ENCODE results near the gene S1PR5.

S1PR5 gene

DNA sequence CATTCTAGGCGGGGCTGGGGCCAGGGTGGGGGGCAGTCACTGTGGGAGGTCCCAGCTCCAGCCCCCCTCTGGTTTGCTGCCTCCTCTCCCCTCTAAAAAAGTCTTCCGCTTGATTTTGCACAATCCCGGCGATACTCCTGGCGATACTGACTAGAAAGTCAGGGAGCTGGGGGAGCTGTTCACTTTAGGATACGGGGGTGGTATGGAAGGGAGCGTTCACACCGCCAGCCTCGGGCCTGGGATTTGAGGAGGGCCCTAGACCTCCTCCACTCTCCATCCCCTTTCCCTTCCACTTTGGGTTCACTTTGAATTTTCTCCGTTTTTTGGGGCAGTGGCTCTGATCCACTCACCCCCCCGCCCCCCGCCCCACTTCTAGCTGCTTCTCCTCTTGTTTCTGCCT is 49.1 kb downstream of the S1PR5 start:
- Histone ChIP-seq H3K9ac (ENCODE audit: low read depth, low read length) (no peak overlapping the region), H3K4me1 (ENCODE audit: insufficient read depth, low read length) (no peaks in the 10 kb centered on the region), H3K9me3 (ENCODE audit: insufficient read depth, low read length, severe bottlenecking) (no peaks in the 10 kb centered on the region), H3K36me3 (ENCODE audit: insufficient read depth, low read length) (no peaks in the 10 kb centered on the region), H3K27ac (ENCODE audit: low read length) (no peak overlapping the region), H3K79me2 (ENCODE audit: insufficient read depth, low read length) (no peaks in the 10 kb centered on the region), H3K4me3 (ENCODE audit: low read depth in 1 of 2, low read length in 2 of 2) (no peak overlapping the region), H2AFZ (ENCODE audit: low read depth, low read length) (no peak overlapping the region), H3K27me3 (ENCODE audit: insufficient read depth, low read length, poor library complexity) (no peaks in the 10 kb centered on the region), H3K4me2 (ENCODE audit: insufficient read depth, low read length) (no peak overlapping the region), H4K20me1 (ENCODE audit: insufficient read depth, low read length) (no peaks in the 10 kb centered on the region)
- ATAC-seq (ENCODE audit: insufficient read depth, low read depth), result no peak
- no peak for TF ChIP-seq EZH2 (IDR thresholded peaks at IDR 0.05; ENCODE audit: borderline replicate concordance, low read depth, low read length, severe bottlenecking)
- TF ChIP-seq, protein P1, sequence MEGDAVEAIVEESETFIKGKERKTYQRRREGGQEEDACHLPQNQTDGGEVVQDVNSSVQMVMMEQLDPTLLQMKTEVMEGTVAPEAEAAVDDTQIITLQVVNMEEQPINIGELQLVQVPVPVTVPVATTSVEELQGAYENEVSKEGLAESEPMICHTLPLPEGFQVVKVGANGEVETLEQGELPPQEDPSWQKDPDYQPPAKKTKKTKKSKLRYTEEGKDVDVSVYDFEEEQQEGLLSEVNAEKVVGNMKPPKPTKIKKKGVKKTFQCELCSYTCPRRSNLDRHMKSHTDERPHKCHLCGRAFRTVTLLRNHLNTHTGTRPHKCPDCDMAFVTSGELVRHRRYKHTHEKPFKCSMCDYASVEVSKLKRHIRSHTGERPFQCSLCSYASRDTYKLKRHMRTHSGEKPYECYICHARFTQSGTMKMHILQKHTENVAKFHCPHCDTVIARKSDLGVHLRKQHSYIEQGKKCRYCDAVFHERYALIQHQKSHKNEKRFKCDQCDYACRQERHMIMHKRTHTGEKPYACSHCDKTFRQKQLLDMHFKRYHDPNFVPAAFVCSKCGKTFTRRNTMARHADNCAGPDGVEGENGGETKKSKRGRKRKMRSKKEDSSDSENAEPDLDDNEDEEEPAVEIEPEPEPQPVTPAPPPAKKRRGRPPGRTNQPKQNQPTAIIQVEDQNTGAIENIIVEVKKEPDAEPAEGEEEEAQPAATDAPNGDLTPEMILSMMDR (IDR thresholded peaks at IDR 0.05; ENCODE audit: borderline replicate concordance, extremely low read depth, low read length, poor library complexity, severe bottlenecking), result no peak
- DNase-seq, result no peak

DNA sequence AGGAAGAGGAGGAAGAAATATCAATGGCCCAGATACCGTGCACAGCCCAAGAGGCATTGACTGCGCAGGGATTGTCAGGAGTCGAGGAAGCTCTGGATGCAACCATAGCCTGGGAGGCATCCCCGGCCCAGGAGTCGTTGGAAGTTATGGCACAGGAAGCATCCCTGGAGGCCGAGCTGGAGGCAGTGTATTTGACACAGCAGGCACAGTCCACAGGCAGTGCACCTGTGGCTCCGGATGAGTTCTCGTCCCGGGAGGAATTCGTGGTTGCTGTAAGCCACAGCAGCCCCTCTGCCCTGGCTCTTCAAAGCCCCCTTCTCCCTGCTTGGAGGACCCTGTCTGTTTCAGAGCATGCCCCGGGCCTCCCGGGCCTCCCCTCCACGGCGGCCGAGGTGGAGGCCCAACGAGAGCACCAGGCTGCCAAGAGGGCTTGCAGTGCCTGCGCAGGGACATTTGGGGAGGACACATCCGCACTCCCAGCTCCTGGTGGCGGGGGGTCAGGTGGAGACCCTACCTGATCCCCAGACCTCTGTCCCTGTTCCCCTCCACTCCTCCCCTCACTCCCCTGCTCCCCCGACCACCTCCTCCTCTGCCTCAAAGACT is 50.0 kb downstream of the S1PR5 start:
- DNase-seq (no peak), ATAC-seq (ENCODE audit: insufficient read depth, low read depth) (no peak)
- Histone ChIP-seq H3K4me3 (ENCODE audit: low read depth in 1 of 2, low read length in 2 of 2) (no peak overlapping the region), H4K20me1 (ENCODE audit: insufficient read depth, low read length) (no peaks in the 10 kb centered on the region), H3K27me3 (ENCODE audit: insufficient read depth, low read length, poor library complexity) (no peaks in the 10 kb centered on the region), H3K4me1 (ENCODE audit: insufficient read depth, low read length) (no peaks in the 10 kb centered on the region), H2AFZ (ENCODE audit: low read depth, low read length) (no peak overlapping the region), H3K9ac (ENCODE audit: low read depth, low read length) (no peak overlapping the region), H3K36me3 (ENCODE audit: insufficient read depth, low read length) (no peaks in the 10 kb centered on the region), H3K79me2 (ENCODE audit: insufficient read depth, low read length) (no peaks in the 10 kb centered on the region), H3K27ac (ENCODE audit: low read length) (no peak overlapping the region), H3K4me2 (ENCODE audit: insufficient read depth, low read length) (no peak overlapping the region), H3K9me3 (ENCODE audit: insufficient read depth, low read length, severe bottlenecking) (no peaks in the 10 kb centered on the region)
- TF ChIP-seq, protein P1 (IDR thresholded peaks at IDR 0.05; ENCODE audit: borderline replicate concordance, extremely low read depth, low read length, poor library complexity, severe bottlenecking), result no peak
- no peak for TF ChIP-seq EZH2 (IDR thresholded peaks at IDR 0.05; ENCODE audit: borderline replicate concordance, low read depth, low read length, severe bottlenecking)

DNA sequence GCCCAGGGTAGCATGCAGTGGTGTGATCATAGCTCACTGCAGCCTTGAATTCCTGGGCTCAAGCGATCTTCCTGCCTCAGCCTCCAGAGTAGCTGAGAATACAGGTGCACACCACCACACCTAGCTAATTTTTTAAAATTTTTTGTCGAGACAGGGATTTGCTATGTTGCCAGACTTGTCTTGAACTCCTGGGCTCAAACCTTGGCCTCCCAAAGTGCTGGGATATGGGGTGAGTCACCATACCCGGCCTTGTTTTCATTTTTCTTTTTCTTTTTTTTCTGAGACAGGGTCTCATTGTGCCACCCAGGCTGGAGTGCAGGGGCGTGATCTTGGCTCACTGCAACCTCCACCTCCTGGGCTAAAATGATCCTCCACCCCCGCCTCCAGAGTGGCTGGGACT is 52.8 kb downstream of the S1PR5 start:
- Histone ChIP-seq H4K20me1 (ENCODE audit: insufficient read depth, low read length) (no peaks in the 10 kb centered on the region), H3K27ac (ENCODE audit: low read length) (no peak overlapping the region), H3K79me2 (ENCODE audit: insufficient read depth, low read length) (no peaks in the 10 kb centered on the region), H3K4me2 (ENCODE audit: insufficient read depth, low read length) (no peak overlapping the region), H3K4me3 (ENCODE audit: low read depth in 1 of 2, low read length in 2 of 2) (no peak overlapping the region), H3K9me3 (ENCODE audit: insufficient read depth, low read length, severe bottlenecking) (no peaks in the 10 kb centered on the region), H3K4me1 (ENCODE audit: insufficient read depth, low read length) (no peaks in the 10 kb centered on the region; the same call in 1 of the 2 replicates), H3K27me3 (ENCODE audit: insufficient read depth, low read length, poor library complexity) (no peaks in the 10 kb centered on the region), H3K9ac (ENCODE audit: low read depth, low read length) (no peak overlapping the region), H3K36me3 (ENCODE audit: insufficient read depth, low read length) (no peaks in the 10 kb centered on the region), H2AFZ (ENCODE audit: low read depth, low read length) (no peak overlapping the region)
- no peak for DNase-seq
- ATAC-seq (ENCODE audit: insufficient read depth, low read depth), result no peak
- TF ChIP-seq, protein P1 (IDR thresholded peaks at IDR 0.05; ENCODE audit: borderline replicate concordance, extremely low read depth, low read length, poor library complexity, severe bottlenecking), result no peak
- no peak for TF ChIP-seq EZH2 (IDR thresholded peaks at IDR 0.05; ENCODE audit: borderline replicate concordance, low read depth, low read length, severe bottlenecking)
